GM08714 (cell line): ENCODE measurements around the gene DUS1L.

Source experiments
- H3K4me3 ChIP-seq: fragments of 200-500 bp; sonication (Bioruptor generic); 2 replicates; pipeline ENCODE4 v1.5.1; 2014; ENCODE audit warnings: mild to moderate bottlenecking, low read length, inconsistent platforms
- ZNF274 ChIP-seq: IDR thresholded peaks from 2 replicates; pipeline ENCODE4 v1.6.1; 2012; ENCODE audit warnings: mild to moderate bottlenecking, low read depth, low read length

The DUS1L gene

DNA sequence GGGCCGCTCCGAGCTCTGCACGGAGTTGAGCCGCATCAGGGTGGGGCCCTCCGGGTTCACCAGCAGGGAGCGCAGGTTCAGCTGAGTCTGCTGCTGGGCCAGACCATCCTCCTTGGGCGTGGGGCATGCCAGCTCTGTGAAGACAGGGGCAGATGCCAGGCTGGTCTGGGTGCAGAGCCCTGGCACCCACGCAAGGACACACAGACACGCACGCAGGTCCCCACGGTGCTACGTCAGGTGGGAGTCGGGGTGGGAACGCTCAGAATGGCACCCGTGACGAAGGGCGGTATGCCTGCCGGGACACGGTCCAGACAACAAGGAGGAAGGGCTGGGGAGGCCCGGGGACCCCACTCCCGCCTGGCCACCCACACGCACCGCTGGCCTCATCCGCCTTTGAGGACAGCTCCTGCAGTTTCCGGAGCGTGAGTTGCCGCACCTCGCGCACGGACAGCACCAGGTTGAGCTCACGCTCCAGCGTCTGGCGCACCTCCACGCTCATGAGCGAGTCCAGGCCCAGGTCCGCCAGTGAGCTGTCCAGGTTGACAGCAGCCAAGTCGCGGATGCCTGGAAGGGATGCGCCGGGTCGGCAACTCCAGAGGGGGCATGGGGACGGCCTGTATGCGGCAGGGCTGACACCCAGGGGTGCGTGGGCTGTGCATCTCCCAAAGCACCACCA is 15.3 kb upstream of the DUS1L start:
- TF ChIP-seq ZNF274 = no peak
- H3K4me3 ChIP-seq = no peak overlapping the region

- H3K4me3 ChIP-seq = no peak overlapping the region
- TF ChIP-seq ZNF274 = no peak
These were observed 14.6 kb upstream of the DUS1L start for GRCh38 chr17:82080048-82080788.

- H3K4me3 ChIP-seq = no peak overlapping the region
- no peak for TF ChIP-seq ZNF274
These were observed 13.5 kb upstream of the DUS1L start for GRCh38 chr17:82079001-82079677.

DNA sequence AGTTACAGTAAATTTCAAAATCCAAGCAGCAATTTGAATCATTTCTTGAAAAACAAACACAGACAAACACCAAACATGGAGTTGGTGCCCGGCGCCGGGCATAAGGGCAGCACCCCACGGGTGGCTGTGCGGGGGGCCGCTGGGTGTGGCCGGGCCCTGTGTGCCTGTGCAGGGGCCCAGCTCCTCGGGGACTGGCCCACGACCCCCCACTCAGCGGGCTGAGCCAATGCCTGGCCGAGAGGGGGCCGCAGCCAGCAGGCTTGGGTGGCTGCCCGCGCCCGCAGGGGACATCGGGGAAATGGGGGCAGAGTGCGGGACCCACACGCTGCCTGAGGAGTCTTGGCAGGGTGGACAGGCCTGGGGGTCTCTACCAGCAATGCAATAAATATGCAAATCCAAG is 12.8 kb upstream of the DUS1L start:
- no peak for TF ChIP-seq ZNF274
- no peak overlapping the region for H3K4me3 ChIP-seq

GRCh38 chr17:82077617-82078358 is 12.2 kb upstream of the DUS1L start:
- no peak overlapping the region for H3K4me3 ChIP-seq
- no peak for TF ChIP-seq ZNF274

GRCh38 chr17:82076785-82077591 is 11.4 kb upstream of the DUS1L start:
- no peak overlapping the region for H3K4me3 ChIP-seq
- no peak for TF ChIP-seq ZNF274

DNA sequence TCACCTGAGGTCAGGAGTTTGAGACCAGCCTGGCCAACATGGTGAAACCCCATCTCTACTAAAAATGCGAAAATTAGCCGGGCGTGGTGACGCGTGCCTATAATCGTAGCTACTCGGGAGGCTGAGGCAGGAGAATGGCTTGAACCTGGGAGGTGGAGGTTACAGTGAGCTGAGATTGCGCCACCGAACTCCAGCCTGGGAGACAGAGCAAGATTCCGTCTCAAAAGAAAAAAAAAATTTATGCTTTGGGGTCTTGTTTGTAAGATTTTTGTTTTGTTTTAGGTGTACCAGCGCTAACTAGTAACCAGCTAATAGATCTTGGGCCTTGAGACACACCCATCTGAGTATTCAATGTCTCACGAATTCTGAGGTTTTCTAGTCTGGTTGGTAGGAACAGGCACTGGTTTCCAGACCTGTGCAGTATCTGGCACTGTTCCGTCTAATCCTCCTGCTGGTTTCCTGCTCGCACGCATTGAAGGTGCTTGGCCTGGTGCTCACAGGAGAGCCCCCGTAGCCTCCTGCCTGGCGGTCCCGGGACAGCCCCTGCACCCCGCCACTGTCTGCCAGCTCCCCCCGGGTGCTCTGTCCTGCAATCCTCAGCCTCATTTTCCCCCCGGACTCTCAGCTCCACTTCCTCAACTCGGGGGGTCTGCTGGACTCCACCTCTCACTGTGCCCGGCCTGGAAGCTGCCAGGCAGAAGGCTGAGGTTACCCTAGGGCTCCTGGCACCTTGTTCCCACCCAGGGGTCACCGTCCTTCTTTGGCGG is 10.6 kb upstream of the DUS1L start:
- TF ChIP-seq ZNF274 = no peak
- no peak overlapping the region for H3K4me3 ChIP-seq

DNA sequence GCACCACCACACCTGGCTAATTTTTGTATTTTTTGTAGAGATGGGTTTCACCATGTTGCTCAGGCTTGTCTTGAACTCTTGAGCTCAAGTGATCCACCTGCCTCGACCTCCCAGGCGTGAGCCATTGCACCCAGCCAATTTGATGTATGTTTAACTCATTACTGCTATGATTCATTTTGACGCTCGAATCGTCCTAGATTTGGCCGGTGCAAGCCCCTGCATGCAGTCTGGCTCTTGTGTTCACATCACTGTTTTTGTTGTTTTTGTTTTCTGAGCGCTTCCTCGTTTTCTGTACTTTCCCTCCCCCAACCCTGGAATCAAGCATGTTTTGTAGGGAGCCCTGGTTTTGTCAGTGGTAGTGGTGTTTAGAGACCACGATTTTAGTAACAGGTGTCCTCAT is 7.8 kb upstream of the DUS1L start:
- TF ChIP-seq ZNF274 = no peak

DNA sequence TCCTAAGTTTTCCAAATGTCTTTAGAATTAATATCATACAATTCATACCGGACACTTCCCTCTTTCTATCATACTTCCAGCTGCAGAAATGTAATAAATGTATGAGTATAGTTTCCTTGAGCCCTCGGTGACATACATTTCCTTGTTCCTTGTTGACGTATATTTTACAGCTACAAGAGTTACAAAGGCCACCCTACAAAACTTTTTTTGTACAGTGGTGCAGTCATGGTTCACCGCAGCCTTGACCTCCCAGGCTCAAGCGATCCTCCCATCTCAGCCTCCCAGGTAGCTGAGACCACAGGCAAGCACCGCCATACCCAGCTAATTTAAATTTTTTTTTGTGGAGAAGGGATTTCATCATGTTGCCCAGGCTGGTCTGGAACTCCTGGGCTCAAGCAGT is 7.2 kb upstream of the DUS1L start:
- H3K4me3 ChIP-seq = no peak overlapping the region
- TF ChIP-seq ZNF274 = no peak

More for the DNA sequence above, 7.8 kb upstream of the DUS1L start:
- H3K4me3 ChIP-seq = no peak overlapping the region

DNA sequence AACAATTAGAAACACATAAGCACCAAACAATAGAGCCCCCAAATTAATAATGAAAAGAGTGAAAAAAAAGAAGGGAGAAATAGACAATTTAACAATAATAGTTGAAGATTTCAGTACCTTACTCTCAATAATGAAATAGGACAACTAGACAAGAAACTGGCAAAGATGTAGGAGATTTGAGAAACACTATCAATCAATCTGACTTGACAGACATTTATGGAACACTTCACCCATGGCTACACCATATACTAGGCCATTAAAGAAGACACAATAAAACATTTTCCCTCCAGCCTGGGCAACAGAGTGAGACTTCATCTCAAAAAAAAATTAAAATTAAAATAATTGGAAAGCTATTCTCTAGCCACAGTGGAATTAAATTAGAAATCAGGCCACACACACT is 5.0 kb upstream of the DUS1L start:
- H3K4me3 ChIP-seq = no peak overlapping the region
- TF ChIP-seq ZNF274 = no peak

GRCh38 chr17:82065193-82065637 is 389 bp downstream of the DUS1L start:
- peak overlapping the region; percentile 91 for H3K4me3 ChIP-seq
- no peak for TF ChIP-seq ZNF274

DNA sequence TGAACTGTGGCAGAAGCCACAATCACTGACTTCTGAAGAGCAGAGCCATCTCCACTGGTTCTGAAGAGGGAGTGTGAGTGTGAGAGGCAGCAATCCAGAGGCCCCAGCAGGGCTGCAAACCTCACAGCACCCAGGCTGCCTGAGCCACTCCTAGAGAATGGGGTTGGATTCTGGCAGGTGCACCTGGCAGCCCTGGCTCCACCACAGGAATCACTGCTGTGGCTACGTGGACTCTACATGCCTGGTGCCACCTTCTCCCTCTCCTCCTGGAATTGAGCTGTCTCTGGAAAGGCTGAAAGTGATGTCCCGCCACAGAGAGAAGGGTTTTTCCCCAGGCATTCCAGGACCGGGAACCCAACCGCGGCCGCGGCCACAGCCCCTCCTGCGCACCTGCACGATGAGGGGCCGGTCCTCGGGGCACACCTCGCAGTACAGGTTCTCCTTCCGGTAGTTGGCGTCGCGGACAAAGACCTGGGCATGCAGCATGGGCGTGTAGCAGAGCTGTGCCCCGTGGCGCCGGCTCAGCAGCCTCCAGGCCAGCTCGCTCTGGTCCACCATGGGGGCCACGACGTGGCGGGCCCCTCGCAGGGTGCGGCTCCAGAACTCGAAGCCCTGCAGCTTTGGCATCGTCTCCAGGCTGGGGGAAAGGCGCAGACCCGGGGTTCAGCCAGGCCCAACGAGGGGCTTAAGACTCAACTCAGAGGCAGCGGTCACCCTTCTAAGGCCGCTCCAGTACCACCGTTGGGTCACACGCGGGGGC is 991 bp downstream of the DUS1L start:
- TF ChIP-seq ZNF274 = no peak
- H3K4me3 ChIP-seq = peak overlapping the region; percentile 91
